Right hindlimb (tissue), 1 donor: Measurements from ENCODE around the gene JAM2.
"Not testable (repeated sequence)": the region's sequence is repeated elsewhere in the genome, so short reads cannot be mapped to it uniquely, and the experiment has no call there.

Experiments
- DNase-seq: peaks from one replicate; pipeline ENCODE4 v3.0.0-alpha.2; 2018

Gene JAM2

GRCh38 chr21:25647647-25648046 is 8.6 kb downstream of the JAM2 start:
- no peak for DNase-seq

DNA sequence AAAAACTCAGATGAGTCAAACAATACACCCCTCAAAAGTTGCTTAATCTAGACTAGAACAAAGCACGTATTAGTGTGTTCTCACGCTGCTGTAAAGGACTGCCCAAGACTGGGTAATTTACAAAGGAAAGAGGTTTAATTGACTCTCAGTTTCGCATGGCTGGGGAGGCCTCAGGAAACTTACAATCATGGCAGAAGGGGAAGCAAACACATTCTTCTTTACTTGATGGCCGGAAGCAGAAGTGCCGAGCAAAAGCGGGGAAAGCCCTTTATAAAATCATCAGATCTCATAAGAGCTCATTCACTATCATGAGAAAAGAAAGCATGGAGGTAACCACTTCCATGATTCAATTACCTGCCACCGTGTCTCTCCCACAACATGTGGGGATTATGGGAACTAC is 10.1 kb downstream of the JAM2 start:
- DNase-seq, result no peak

- no peak for DNase-seq
Measured at GRCh38 chr21:25656412-25656811, 17.4 kb downstream of the JAM2 start.

DNA sequence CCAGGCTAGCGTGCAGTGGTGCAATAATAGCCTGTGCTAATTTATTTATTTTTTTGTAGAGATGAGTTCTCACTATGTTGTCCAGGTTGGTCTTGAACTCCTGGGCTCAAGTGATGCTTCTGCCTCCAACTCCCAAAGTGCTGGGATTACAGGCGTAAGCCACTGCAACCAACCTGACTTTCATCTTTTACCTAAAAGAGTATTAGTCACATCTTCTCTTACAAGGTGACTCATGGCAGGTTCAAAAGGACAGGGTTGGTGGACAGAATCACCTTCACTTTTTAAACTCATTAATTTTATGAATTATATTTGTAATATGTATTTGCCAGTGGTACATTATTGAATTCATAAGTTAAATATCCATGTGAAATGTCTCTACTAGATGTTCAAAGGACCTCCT is 18.1 kb downstream of the JAM2 start:
- no peak for DNase-seq

- DNase-seq, result no peak
Measured at GRCh38 chr21:25658427-25659035, 19.5 kb downstream of the JAM2 start.

- DNase-seq, result no peak
Measured at GRCh38 chr21:25660233-25660632, 21.2 kb downstream of the JAM2 start.

DNA sequence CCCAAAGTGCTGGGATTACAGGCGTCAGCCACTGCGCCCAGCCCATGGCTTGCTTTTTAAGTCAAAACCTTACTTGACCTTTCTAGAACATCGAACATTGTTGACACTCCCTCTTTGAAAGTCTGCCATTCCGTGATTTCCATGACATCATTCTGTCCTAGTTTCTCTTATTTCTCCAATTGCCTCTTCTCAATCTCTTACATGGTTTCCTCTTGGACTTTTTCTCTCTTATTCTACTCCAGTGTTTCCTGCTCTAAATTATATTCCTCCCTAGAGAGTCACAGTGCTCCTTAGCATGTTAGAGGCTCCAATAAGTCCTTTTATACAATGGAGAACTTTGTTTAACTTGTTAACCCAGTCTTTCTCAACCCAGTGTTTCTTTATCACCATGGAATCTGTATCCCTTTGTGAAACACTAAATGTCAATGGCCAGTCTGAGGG is 25.5 kb downstream of the JAM2 start:
- no peak for DNase-seq

- no peak for DNase-seq
Measured at GRCh38 chr21:25670726-25671125, 31.7 kb downstream of the JAM2 start.

GRCh38 chr21:25676451-25676850 is 37.4 kb downstream of the JAM2 start:
- DNase-seq, result no peak

DNA sequence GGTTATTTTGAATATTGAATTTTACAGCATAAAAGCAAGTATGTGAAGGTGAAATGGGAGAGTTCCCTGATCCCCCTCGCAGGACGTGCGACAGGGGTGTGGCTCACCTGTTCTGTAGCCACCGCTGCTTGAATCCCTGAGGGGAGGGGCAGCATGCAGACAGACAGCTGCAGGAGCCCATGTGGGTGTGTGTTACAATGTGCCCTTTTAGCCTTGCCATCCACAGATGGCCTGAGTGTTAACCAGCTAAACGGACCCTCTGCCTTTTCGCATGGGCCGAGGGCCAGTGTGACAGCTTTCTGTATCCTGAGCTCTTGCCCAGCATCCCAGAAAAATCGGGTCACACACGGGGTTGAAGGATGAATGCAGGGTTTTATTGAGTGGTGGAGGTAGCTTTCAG is 43.3 kb downstream of the JAM2 start:
- DNase-seq, result no peak

GRCh38 chr21:25687787-25688186 is 48.7 kb downstream of the JAM2 start:
- no peak for DNase-seq

DNA sequence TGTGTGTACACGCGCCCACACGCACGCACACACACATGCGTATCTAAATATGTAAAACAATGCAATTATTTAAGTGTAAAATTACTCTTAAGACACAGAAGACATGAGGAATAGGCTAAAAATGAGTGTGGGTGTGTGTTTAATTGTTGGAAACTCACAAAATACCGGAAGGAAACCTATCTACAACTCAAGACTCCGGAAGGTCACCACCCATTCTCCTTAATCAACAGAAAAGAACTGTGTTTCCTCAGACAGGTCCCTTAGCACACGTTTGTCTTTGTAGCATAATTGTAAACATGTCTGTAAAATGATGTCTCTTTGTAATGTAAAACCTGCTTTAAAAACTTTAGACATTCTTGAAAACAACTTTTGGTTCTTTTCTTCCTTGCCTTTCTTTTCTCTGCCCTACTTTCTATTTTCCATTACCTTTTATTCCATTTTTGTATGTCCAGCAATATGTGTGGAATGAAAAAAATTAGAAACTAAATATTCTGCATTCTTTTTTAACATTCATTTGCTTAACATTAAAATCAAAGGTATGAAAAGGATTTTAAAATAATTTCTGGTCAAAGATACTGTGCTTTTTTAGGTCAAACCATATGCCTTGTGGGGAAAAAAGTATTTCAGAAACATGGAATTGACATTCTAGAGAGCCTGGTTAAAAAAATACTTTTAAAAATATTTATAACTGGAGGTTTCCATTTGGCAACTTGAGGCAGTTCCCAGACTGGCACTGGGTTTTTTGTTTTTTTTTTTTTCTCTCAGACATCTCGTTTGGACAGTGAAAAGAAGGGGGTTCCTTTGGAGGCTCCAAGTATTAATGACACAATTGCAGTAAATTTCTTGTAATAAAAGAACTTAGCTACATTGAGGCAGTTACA is 49.5 kb downstream of the JAM2 start:
- no peak for DNase-seq

DNA sequence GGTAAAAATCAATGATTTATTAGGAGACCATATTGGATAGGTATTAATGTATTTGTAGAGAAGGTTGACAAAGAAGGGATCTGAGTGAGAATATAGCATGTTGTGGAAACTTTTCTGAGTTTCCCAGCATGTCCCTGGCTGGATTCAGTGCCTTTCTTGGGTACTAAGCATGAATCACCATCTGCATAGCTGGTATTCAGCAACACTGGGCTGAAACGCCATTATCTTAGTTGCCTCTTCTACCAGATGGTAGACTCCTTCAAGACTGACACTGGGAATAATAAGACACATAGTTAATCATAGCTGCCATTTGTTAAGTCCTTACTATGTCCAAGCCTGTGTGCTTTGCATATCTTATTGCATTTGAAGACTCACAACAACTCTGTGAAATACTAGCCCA is 50.2 kb downstream of the JAM2 start:
- DNase-seq, result no peak

GRCh38 chr21:25691976-25692375 is 52.9 kb downstream of the JAM2 start:
- DNase-seq, result no peak

GRCh38 chr21:25695461-25695860 is 56.4 kb downstream of the JAM2 start:
- not testable (repeated sequence) for DNase-seq

- DNase-seq, result no peak
Measured at GRCh38 chr21:25700741-25701140, 61.7 kb downstream of the JAM2 start.

- no peak for DNase-seq
Measured at GRCh38 chr21:25701529-25701928, 62.5 kb downstream of the JAM2 start.

DNA sequence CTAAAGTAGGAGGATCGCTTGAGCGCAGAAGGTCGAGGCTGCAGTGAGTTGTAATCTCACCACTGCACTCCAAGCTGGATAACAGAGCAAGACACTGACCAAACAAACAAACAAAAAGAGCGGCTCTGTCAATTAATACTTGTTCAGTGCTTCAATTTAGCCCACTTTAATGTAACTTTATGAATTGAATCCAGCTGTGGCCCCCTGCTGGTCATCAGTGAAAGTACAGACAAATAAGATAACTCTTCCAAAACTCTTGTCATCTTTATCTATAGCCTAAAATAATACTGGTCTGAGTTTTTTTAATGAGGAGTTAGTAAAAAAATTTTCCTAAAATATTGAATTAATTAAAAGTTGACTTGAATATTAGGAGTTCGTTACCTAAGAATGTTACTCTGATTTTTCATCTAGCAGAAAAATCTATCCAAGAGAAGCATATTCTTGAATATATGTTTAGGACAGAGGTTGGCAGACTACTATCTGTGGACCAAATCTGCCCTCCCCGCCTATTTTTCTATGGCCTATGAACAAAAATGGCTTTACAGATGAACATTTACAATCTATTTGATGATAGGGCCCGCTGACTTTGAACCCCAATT is 69.5 kb downstream of the JAM2 start:
- peak; percentile 36 for DNase-seq

DNA sequence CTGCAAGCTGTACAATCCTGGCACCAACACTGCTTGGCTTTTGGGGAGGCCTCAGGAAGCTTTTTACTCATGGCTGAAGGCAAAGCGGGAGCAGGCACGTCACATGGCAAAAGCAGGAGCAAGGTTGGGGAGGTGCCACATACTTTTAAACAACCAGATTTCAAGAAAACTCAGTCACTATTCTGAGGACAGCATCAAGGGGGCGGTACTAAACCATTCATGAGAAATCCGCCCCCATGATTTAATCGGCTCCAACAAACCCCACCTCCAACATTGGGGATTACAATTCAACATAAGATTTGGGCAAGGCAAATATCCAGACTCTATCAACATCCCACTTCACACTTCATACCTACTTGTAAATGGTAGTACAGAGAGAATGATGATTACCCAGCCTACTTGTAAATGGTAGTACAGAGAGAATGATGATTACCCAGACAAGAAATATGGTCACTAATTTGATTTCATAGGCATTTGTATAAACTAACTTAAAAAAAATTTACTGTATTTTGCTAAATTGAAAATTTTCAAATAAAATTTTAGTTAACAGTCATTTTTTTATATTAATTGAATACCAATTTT is 70.7 kb downstream of the JAM2 start:
- no peak for DNase-seq

GRCh38 chr21:25710550-25710949 is 71.5 kb downstream of the JAM2 start:
- DNase-seq, result no peak

DNA sequence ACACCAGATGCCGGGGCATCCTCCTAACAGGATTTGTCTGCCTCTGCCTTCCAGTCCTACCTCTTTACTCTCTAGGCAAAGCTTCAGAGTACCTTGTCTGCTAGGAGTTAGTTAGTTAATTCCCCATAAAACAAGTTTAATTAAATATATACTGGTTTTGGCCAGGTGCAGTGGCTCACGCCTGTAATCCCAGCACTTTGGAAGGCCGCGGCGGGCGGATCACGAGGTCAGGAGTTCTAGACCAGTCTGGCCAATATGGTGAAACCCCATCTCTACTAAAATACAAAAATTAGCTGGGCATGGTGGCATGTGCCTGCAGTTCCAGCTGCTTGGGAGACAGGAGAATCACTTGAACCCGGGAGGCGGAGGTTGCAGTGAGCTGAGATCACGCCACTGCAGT is 75.0 kb downstream of the JAM2 start:
- not testable (repeated sequence) for DNase-seq

DNA sequence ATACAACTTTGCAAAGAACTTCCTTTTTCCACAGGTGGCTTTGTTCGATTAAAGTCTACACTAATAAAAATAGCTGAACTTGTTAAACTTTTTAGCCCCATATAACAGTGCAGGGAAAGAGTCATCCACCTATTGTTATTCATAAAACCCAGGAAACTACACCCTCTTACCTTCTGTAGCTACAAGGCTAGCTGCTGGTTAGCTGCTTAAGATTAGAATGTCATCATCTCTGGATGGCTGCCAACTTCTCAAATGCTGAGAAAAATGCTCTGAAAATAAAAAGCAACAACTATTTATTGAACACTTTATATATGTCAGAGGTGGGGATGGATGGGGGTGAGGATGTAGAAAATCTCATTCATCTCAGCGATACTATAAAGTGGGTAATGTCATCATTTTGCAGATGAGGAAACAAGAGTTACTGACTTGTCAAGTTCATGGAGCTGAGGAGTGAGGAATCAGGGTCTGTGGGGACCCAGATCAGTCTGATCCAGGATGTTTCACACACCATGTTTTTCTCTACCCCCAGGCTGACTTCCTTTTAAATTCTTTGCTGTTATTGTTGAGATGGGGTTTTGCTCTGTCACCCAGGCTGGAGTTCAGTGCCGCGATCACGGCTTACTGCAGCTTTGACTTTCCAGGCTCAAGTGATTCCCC is 78.6 kb downstream of the JAM2 start:
- DNase-seq, result no peak

DNA sequence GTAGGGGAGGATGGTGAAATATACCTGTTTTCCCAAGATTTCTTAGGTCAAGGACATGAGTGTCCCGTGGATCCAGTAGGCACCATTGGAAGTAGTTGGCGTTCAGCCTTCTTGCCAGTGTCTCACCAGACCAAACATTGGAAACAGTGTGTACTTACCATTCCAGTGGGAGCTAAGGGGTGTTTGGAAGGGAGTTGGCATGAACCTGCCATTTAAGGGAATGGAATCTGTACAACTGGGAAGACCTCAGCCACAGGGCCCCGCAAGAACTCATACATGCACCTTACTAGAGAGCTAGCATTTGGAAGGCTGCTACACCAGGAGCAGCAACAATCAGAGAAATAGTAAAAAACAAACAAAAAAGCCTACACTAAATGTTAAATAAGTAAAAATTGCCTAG is 82.9 kb downstream of the JAM2 start:
- no peak for DNase-seq
